Activated CD4-positive, alpha-beta T cell treated with anti-CD3 and anti-CD28 coated beads, Interleukin-2, amount 50 U/mL, for 24 hours (primary cell): ENCODE data around the gene TNFRSF11A.

Experiments used
- DNase-seq, 2 donors: peaks; one replicate each; pipeline ENCODE4 v3.0.0-alpha.2; 2020; ENCODE audit warnings: low read depth in 1 of 2, low spot score in 1 of 2

Gene TNFRSF11A

DNA sequence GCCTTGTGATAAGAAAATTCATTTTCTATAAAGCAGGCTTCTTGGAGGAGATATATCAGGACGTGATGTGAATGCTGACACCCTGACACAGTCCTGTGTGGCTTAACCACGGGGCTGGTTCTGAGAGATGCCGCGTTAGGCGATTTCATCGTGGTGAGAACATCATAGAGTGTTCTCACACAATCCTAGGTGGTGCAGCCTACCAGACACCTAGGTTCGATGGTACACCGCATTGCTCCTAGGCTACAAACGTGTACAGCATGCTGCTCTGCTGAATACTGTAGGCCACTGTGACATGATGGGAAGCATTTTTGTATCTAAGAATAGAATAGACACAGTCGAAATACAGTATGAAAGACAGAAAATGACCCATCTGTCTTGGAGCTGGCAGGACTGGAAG, 82.5 kb downstream of the TNFRSF11A start:
- DNase-seq, result no peak

DNA sequence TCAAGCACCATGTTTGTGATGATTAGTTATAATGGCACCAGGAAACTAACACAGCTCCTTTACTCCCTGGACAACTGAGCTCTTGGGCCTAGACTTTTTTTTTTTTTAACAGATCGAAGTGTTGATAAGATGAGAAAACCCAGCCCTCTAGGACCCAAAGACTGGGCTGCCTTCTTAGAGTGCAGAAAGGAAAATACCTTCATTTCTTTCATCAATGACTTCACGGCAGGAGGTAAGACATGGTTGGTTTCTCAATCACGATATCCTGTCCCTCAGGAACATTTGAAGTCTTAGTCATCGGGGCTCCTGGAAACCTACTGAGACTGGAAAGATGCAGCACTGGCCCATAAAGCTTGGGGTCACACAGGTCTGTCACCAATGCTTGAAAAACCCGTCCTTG, 84.7 kb downstream of the TNFRSF11A start:
- no peak for DNase-seq

DNA sequence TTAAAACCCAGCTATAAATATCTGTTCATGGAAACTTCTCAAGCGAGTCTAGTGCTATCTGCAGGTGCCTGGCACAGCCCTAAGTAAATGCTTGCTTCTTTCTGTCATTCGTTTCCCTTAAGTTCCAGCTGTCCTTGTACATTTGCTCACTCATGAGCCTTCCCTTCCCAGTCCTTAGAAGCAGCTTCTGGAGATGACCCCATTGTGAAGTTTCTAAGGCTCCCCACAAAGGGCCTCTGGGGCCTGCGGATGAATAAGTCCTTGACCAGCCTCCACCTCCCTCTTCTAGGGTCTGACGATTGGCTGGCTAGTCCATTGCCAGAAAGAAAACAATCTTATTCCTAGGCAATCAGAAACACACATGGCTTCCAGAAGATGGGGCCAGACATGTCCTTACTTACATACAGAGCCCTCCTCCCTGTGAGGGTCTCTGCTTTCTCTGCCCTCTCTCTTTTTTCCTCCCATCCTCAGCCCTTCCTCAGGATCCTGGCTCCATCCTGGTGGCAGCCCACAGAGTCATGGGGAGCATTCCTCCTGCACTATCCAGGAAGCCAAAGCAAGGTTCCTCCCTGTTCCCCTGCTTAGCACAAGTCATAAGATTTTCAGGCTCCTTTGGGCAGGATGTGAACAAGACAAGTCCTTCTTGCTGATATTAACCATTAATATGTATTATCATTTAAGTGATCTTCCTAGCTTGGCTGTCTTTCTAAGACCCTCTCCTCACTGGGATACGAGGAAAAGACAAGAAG, 87.3 kb downstream of the TNFRSF11A start:
- DNase-seq, result no peak

DNA sequence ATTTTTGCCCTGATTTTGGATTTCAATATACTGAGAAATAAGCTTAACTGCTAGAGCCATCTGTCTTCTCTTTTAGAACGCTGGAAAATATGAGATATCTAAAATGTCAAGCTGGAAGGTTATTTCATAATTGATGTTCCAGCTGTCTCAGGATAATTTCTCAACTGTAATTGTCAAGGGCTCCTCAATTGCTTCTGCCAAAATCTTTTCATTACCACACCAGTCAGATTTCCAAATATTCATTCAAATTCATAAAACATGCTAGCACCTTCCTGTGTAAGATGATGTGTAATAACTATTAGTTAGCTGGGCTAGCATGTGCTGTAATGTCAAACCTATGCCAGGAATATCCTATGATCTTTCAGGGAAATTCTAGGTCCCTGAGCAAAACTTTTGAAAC, 88.1 kb downstream of the TNFRSF11A start:
- DNase-seq, result no peak

DNA sequence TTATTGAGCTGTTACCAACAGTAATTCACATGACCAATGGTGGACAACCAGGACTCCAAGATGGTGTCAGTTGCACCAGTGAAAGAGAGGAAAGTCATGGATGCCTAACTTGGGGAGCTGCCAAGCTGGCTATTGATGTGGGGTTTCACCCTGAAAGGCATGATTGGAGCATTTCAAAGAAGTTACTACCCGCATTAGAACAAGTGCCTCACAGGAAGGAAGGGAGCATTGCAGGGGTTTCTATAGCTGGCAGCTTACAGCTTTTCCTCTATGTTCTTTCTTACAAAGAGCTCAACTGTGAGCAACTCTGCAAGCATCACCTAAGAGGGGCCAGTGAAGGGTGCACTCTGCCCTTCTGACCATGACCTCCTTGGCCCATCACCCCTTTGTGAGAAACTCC, 93.1 kb downstream of the TNFRSF11A start:
- DNase-seq, result no peak

DNA sequence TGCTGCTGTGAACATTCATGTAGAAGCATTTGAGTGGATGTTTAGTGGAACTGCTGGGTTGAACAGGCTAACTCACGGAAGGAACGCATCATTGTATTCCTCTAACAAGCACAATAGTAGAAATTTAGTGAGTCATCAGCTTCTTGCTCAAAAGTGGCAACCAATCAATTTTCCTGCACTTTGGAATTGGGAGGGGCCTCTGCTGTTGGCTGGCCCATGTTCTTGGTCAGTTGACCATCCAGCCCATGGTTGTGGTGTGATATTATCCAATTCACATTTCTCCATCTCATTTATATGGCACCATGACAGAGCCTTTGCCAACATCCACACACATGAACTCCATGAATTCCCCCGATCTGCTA, 95.0 kb downstream of the TNFRSF11A start:
- peak; percentile 11 to 46 for DNase-seq

DNA sequence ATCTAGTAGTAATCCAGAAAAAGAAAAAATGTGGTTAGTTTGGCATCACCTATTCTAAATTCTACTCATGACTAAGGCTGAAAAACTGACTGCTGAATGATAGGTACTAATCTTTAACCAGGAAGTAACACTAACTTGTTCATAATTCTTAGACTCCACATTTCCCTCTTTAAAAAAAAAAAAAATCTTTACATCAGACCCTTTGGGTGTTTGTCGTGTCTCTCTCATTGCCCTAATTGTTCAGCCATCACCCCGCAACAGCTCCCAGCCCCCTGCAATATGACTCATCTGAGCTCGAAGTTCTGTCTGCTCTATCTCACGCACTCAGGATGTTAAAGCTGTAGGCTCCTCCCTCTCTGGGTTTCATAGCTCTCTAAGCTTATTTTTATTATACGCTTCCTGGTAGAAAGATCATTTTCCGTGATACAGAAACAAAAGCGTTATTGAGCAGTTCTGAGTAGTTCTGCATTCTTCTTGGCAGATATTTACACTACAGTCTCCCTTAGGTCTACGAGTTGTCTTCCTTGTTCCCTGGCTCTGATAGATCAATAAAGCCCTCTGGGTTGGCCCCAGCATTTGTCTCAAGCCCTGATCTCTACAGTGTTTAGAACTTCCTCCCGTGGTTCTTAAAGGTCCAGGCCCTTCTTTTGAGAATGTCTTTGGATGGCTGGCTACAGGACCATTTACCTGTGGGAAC, 95.6 kb downstream of the TNFRSF11A start:
- peak; percentile 33 to 76 for DNase-seq

DNA sequence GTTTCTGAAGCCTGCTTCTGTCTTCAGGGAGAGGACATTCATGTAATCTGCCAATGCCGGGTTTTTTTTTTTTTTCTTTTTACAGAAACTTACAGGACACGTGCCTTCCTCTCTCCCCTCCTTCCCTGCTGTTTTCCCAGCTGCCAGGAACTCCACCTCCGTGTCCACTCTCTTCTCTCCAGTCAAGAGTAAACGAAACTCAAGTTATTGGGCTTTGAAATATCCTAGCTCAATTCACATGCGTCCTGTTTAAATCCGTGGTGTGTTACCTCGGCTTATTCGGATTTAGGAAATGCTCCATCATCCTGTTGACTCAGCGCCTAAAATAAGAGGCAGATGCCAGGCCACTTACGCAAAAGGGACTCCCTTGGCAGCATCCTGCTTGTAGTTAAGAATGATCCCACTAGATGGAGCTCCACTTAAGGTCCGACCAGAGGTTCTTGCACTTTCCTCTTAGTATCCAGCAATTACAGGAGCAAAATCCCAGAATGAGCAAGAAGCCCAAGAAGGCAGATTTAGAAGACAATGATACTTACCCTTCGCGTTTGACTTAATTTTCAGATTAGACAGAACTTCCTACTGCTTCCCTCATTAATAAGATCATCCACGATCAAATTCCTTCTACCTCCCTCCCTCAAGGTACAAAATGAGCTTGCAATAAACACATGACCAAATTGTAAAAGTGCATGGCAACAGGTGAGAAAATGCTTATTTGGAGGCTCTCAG, 100.5 kb downstream of the TNFRSF11A start:
- peak; percentile 19 to 68 for DNase-seq

DNA sequence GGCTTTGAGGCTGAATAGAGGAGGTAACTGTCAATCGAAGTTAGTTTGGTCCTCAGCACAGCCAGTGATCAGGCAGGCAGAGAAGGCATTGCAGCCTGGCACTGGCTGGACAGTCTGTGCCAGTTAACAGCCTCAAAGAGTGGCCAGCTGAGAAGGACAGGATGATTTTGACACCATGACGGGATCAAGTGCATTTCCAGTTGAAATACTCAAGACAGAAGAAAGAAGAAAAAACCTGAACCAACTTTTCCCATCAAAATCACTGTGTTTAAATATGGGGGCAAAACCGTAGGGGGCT, 101.0 kb downstream of the TNFRSF11A start:
- no peak for DNase-seq

DNA sequence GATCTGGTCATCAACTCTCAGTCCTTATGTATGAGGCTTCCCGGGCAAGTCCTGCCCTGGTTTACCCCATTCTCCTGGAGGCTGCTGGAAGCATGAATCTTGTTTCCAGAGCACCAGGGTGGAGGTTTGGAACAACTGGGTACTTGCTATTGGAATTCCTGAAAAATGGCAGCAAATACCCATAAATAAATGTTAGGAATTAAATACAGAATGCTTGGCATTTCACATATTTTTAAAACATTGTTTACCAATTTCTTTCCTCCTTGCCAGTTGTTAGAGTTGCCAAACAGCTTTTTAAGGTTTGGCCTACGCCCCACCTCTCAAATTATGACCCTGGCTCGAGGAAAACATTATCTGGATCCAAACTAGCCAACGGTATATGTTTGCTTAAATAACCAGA, 107.1 kb downstream of the TNFRSF11A start:
- no peak for DNase-seq

DNA sequence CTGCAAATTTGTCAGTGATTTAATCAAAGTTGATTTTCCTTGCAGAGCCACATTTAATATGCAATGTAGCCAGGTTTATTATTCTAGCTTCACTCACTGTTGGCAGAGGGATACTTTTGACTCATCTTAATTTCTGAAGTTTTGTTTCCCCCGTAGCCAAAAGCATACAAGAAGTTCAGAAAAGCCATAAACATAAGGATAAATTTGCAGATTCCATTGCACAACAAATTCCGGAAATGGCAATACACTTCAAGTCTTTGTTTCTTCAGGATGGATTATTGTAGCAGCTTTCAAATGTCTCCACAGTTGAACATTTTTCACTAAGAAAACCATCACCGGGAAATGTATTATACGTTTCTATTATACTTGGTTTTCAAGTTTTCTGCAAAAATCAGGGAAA, 109.7 kb downstream of the TNFRSF11A start:
- DNase-seq, result no peak

DNA sequence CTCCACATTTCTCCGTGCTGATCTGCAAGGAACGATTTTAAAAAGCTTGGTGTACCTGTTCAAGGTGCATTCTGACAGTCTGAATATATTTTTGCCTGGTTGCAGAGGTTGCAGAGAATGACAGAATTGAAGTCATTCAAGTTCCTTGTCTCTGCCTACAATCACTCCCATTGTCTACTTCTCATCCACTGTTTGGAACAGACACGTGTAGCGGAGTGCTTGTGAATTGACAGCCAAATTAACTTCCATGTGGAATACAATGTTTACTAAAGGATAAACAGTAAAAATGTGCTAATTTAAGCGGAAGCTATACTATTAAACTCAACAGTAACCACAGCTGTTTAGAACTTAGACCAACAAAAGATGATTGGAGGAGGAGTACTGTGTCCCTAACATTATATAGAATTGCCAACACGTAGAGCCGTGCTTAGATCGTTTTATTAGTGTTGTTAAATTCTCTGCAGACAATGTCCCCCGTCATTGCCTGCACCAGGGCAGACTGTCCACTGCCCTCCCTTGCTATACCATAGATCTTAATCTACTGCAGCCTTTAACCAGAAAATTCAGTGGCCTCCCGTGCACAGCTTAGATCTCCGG, 110.4 kb downstream of the TNFRSF11A start:
- DNase-seq, result no peak

DNA sequence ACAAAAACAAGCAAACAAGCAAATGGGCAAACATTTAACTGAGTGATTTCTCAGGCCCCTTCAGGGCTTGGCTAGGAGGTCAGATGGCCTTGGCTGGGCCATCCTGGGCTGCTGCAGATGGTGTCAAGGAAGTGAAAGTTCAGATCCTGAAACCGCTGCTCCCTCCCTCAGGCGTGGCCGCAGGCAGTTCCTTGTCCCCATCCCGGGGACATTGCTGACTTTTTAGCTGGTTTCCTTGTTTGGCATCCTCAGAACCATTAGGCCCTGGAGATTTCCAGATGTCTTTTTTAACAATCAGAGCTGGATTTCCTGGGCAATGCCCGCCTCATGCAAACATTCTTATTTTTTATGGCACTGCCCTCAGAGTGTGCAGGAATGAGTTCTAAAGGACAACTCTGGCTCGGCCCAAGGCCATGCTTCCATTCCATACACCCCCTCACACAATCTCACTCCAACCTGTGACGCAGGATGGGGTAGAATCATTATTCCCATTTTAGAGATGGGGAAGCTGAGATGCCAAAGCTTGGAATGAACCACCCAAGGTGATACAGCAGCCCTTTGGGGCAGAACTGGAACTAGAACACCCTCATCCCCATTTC, 111.6 kb downstream of the TNFRSF11A start:
- DNase-seq, result no peak

DNA sequence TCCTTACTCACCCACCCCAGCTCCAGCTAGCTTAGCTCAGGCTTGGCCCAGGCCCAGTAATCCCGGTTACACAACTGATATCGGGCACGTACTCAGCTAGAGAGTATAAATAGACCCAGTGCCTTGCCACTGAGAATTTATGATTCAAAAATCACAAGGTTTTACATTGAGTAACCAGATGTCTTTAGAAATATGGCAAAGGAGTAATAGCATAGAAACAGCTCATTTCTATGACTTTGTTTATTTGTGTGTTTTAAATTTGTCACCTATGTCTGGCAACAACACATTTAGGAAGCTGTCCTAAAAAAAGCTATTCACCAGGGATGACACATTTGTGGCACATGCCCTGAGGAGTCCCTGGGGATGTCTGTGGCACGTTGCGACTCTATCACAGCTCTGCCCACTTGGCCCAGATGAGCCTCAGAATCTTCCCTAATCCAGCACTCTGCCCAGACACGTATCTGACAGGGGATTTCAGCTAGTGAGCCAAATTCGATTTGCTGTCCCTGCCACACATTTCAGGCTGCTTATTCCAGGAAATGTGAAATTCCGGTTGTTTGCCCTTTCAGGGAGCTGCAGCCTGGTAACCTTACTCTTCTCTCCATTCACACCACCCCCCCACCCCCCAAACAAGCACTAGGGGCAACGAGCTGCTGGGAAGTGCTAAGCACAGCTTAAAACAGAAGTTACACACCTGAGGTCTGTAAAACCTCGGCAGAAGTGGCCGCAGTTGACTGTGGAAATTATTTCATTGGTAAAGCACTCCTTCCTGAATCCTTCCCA, 112.3 kb downstream of the TNFRSF11A start:
- no peak for DNase-seq

DNA sequence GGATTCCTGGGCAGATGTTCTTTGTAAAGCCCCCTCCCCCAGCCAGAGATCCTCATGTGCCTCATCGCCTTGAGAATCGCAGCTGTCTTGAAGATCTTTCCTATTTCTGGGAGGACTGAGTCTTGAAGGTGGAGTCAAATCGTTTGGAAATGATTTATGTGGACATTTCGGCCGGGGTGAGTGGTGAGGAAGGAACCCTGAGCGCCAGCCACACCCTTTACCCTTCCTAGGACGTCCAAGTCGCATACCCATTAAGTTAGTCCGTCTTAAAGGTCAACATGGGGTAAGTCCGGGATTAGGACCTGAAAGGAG, 112.9 kb downstream of the TNFRSF11A start:
- DNase-seq, result no peak

DNA sequence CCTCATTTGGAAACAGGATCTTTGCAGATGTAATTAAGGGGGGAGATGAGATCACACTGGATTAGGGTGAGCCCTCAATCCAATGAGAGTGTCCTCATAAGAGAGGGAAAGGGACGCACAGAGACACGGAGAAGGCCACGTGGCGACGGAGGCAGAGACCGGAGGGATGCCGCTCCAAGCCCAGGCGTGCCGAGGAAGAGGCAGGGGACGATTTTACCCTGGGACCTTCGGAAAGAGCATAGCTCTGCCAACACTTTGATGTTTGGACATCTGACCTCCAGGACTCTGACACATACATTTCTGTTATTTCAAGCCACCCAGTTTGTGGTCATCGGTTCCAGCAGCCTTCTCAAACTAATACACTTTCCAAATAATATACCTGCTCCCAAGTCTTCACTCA, 113.3 kb downstream of the TNFRSF11A start:
- DNase-seq, result no peak

DNA sequence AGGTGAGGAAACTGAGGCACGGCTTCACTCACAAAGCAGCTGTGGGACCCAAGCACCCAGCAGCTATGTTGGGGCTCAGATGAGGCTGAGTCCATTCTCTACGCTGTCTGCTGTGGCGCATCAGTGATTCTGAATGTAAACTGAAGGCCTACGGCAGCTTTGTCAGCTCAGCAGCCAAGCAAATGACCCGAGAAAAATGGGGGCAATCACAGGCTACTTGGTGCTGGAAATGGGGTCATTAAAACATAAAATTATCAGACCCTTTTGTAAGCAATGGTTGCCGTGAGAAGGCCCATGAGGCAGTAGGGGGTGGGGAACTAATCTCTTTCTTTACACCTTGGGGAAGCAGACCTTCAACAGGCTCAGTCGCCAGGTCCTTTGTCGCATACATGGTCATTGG, 113.8 kb downstream of the TNFRSF11A start:
- no peak for DNase-seq
